Measurements from ENCODE around the gene ARHGEF28. TPM values are rescaled to one million over a fixed set of nuclear protein-coding genes. Genes with fewer than 3 reads are reported as not detected.

ARHGEF28 gene
- total RNA-seq, 1 experiment from 2014 or later: 6.1 TPM

DNA sequence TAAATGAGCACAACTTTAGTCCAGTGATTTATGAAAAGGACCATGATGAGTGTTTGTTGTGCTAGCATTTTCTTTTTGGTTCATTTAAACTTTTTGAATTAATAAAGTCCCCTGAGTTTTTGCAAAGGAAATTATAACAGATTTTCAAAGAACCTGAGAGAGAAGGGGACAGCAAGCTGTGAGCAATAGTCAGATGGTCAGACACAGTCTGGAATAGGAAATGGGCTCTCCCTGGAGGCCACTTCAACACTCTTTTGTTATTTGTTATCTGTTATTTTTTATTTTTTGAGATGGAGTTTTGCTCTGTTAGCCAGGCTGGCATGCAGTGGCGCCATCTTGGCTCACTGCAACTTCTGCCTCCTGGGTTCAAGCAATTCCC is 171.1 kb downstream of the ARHGEF28 start:
- H3K4me1 ChIP-seq (ENCODE audit: control insufficient read depth in 1 of 2, insufficient read depth in 2 of 2, low read length in 2 of 2): no peaks in the 10 kb centered on the region
- H3K4me2 ChIP-seq (ENCODE audit: low read length): no peak overlapping the region
- H3K9ac ChIP-seq (ENCODE audit: low read length): no peak overlapping the region
- no peak overlapping the region for H2AFZ ChIP-seq (ENCODE audit: low read depth, low read length, poor library complexity, severe bottlenecking)
- no peaks in the 10 kb centered on the region for H3K27me3 ChIP-seq (ENCODE audit: insufficient read depth, low read length)
- H3K9me3 ChIP-seq (ENCODE audit: control insufficient read depth in 1 of 2, insufficient read depth in 1 of 2, low read depth in 1 of 2, low read length in 2 of 2): no peaks in the 10 kb centered on the region
- TF ChIP-seq POLR2A (IDR thresholded peaks at IDR 0.05; ENCODE audit: borderline replicate concordance, extremely low read depth, insufficient read depth, insufficient read length): no peak
- no peak for TF ChIP-seq RAD21 (IDR thresholded peaks at IDR 0.05; ENCODE audit: low read depth)
- TF ChIP-seq TCF7L2 (IDR thresholded peaks at IDR 0.05; ENCODE audit: borderline replicate concordance, extremely low read depth, insufficient read depth, insufficient read length): no peak
- TF ChIP-seq, protein P1, sequence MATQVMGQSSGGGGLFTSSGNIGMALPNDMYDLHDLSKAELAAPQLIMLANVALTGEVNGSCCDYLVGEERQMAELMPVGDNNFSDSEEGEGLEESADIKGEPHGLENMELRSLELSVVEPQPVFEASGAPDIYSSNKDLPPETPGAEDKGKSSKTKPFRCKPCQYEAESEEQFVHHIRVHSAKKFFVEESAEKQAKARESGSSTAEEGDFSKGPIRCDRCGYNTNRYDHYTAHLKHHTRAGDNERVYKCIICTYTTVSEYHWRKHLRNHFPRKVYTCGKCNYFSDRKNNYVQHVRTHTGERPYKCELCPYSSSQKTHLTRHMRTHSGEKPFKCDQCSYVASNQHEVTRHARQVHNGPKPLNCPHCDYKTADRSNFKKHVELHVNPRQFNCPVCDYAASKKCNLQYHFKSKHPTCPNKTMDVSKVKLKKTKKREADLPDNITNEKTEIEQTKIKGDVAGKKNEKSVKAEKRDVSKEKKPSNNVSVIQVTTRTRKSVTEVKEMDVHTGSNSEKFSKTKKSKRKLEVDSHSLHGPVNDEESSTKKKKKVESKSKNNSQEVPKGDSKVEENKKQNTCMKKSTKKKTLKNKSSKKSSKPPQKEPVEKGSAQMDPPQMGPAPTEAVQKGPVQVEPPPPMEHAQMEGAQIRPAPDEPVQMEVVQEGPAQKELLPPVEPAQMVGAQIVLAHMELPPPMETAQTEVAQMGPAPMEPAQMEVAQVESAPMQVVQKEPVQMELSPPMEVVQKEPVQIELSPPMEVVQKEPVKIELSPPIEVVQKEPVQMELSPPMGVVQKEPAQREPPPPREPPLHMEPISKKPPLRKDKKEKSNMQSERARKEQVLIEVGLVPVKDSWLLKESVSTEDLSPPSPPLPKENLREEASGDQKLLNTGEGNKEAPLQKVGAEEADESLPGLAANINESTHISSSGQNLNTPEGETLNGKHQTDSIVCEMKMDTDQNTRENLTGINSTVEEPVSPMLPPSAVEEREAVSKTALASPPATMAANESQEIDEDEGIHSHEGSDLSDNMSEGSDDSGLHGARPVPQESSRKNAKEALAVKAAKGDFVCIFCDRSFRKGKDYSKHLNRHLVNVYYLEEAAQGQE (IDR thresholded peaks at IDR 0.05; ENCODE audit: low read depth): no peak
- no peak for TF ChIP-seq SIN3A (IDR thresholded peaks at IDR 0.05; ENCODE audit: low read depth)
- POLR2A ChIA-PET: no interaction called here
- no peak overlapping the region for H3K27ac ChIP-seq (ENCODE audit: low read depth, low read length)
- no peaks in the 10 kb centered on the region for H4K20me1 ChIP-seq (ENCODE audit: insufficient read depth)
- no peak overlapping the region for H3K4me3 ChIP-seq (replicated peaks in 1 of 2; ENCODE audit: low read depth in 1 of 2, low read length in 2 of 2)
- BruUV-seq (replicated peaks): no TSS peak
- H3K9me2 ChIP-seq (ENCODE audit: insufficient read depth): no peaks in the 10 kb centered on the region
- ATAC-seq (no peak), DNase-seq (ENCODE audit: low read depth, low spot score) (no peak)
- no peaks in the 10 kb centered on the region for H3K36me3 ChIP-seq (ENCODE audit: control insufficient read depth in 1 of 2, insufficient read depth in 2 of 2, low read length in 2 of 2)
- no peaks in the 10 kb centered on the region for H3K79me2 ChIP-seq (ENCODE audit: insufficient read depth, low read length)
- RAD21 ChIA-PET (ENCODE audit: low non-redundant PET in 1 of 2, low total read pairs in 2 of 2, uncharacterized antibody in 2 of 2, unreplicated experiment in 2 of 2): no interaction called here
- intact Hi-C loops (cut with micrococcal nuclease): no loop called here
- CTCF ChIA-PET: no interaction called here

DNA sequence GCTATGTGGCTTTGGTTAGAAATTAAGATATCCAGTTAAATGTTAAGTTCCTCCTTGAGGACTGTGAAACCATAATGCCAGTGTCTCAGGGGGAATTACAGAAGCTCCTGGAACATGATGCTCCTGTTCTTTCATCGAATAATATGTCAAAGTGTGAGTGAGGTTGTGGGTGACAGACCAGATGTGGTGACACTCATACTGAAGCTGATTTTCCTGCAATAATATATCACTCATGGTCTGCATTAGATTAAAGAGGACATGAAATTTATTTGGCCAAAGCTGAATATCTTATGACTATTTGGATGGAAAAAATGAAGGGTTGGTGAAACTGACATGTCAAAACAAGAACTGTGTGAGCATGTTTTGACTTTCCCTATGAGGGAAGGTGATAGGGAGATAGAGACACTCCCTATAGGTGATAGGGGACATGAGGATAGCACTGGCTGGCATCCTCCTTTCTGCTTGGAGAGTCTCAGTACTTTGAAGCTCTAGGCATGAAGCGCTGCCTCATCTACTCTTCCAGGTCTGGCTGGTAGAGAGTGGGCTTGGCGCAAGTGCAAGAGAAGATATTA is 173.5 kb downstream of the ARHGEF28 start:
- Histone ChIP-seq H3K4me3 (replicated peaks in 1 of 2; ENCODE audit: low read depth in 1 of 2, low read length in 2 of 2) (no peak overlapping the region), H4K20me1 (ENCODE audit: insufficient read depth) (no peaks in the 10 kb centered on the region), H3K27ac (ENCODE audit: low read depth, low read length) (no peak overlapping the region), H3K9ac (ENCODE audit: low read length) (no peak overlapping the region), H3K4me1 (ENCODE audit: control insufficient read depth in 1 of 2, insufficient read depth in 2 of 2, low read length in 2 of 2) (no peaks in the 10 kb centered on the region), H3K9me2 (ENCODE audit: insufficient read depth) (no peaks in the 10 kb centered on the region), H3K4me2 (ENCODE audit: low read length) (no peak overlapping the region), H2AFZ (ENCODE audit: low read depth, low read length, poor library complexity, severe bottlenecking) (no peak overlapping the region), H3K36me3 (ENCODE audit: control insufficient read depth in 1 of 2, insufficient read depth in 2 of 2, low read length in 2 of 2) (no peaks in the 10 kb centered on the region), H3K27me3 (ENCODE audit: insufficient read depth, low read length) (no peaks in the 10 kb centered on the region), H3K9me3 (ENCODE audit: control insufficient read depth in 1 of 2, insufficient read depth in 1 of 2, low read depth in 1 of 2, low read length in 2 of 2) (no peaks in the 10 kb centered on the region), H3K79me2 (ENCODE audit: insufficient read depth, low read length) (no peaks in the 10 kb centered on the region)
- ChIA-PET RAD21 (ENCODE audit: low non-redundant PET in 1 of 2, low total read pairs in 2 of 2, uncharacterized antibody in 2 of 2, unreplicated experiment in 2 of 2) (no interaction called here), POLR2A (no interaction called here), CTCF (interaction anchor here (0.8 kb wide), 1 partner anchor 202 kb away, joined by 3 read pairs; no protein-coding TSS in a partner anchor)
- intact Hi-C loops (cut with micrococcal nuclease): no loop called here
- ATAC-seq: no peak
- no TSS peak for BruUV-seq (replicated peaks)
- TF ChIP-seq SP1 (IDR thresholded peaks at IDR 0.05; ENCODE audit: low read depth) (no peak), JUND (IDR thresholded peaks at IDR 0.05) (no peak), POLR2AphosphoS5 (IDR thresholded peaks at IDR 0.05; ENCODE audit: low read depth, low read length) (no peak)
- TF ChIP-seq, protein P2, sequence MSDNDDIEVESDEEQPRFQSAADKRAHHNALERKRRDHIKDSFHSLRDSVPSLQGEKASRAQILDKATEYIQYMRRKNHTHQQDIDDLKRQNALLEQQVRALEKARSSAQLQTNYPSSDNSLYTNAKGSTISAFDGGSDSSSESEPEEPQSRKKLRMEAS (IDR thresholded peaks at IDR 0.05): no peak
- TF ChIP-seq, protein P3, sequence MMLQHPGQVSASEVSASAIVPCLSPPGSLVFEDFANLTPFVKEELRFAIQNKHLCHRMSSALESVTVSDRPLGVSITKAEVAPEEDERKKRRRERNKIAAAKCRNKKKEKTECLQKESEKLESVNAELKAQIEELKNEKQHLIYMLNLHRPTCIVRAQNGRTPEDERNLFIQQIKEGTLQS (IDR thresholded peaks at IDR 0.05): no peak
- DNase-seq (ENCODE audit: low read depth, low spot score): no peak
